K562 (cell line): ENCODE measurements around the gene HSDL2. TPM values are rescaled to one million over a fixed set of nuclear protein-coding genes. Genes with fewer than 3 reads are reported as not detected.

Experiments
- ATAC-seq: fragments of 200-7000 bp; cut with Tn5 transposase; 3 replicates; pipeline ENCODE4 v1.9.1; 2020; ENCODE audit warnings: moderate library complexity
- BruUV-seq: library from RNA; stranded (reverse); fragments of 400-500 nt; replicated peaks from 2 replicates; lab custom pipeline; 2021; lab: Mats Ljungman, UMichigan
- CTCF ChIA-PET: fragments of 300-600 bp; formaldehyde crosslinking; extraction: SDS; loops from one replicate; lab custom pipeline; 2021; ENCODE audit warnings: low intra/inter-chr PET ratio; lab: Yijun Ruan, JAX
- POLR2A ChIA-PET: fragments of 300-600, 350-650 bp; sonication (Branson Sonifier 250); formaldehyde crosslinking; extraction: SDS; loops from one replicate; lab custom pipeline; 2021; ENCODE audit warnings: antibody characterized with exemption, inconsistent platforms; lab: Yijun Ruan, JAX
- DNase-seq, 4 experiments: peaks; one replicate each; pipeline versions ENCODE4 v3.0.0 to v3.0.0-alpha.2; 2011 to 2018; ENCODE audit warnings: low spot score in 3 of 4, mixed read lengths in 3 of 4; ENCODE audit errors: extremely low read depth in 1 of 4
- FAIRE-seq: peaks from 2 replicates; lab custom pipeline; 2011; peaks lifted over from hg19 to GRCh38; lab: Jason Lieb, UNC
- H2AFZ ChIP-seq: 2 replicates; pipeline ENCODE4 v1.6.0; 2011; ENCODE audit warnings: low read depth, low read length, control low read depth, inconsistent platforms
- H3K27ac ChIP-seq: fragments of 200-600 bp; 3 replicates; pipeline ENCODE4 v1.8.0; 2011; ENCODE audit warnings: low read depth, mild to moderate bottlenecking, control low read depth, inconsistent platforms, low read length, moderate library complexity, mixed read lengths; ENCODE audit errors: extremely low read depth
- H3K27me3 ChIP-seq, 2 experiments: fragments of 300-600 bp in 1 of 2; 2 replicates in 1 of 2; 3 replicates in 1 of 2; pipeline versions ENCODE4 v1.6.0 to v1.8.0; 2011; ENCODE audit warnings: inconsistent platforms in 2 of 2, low read length in 2 of 2, mild to moderate bottlenecking in 1 of 2, mixed read lengths in 1 of 2, moderate library complexity in 1 of 2; ENCODE audit not compliant: control insufficient read depth in 2 of 2, insufficient read depth in 2 of 2
- H3K36me3 ChIP-seq: fragments of 300-600 bp; 3 replicates; pipeline ENCODE4 v1.8.0; 2011; ENCODE audit warnings: mild to moderate bottlenecking, low read length, inconsistent platforms; ENCODE audit not compliant: control insufficient read depth, insufficient read depth
- H3K4me1 ChIP-seq, 2 experiments: fragments of 200-600 bp in 1 of 2; replicated peaks in 1 of 2; 2 replicates in 1 of 2; 3 replicates in 1 of 2; pipeline versions ENCODE4 v1.5.1 to v1.8.0; 2011; ENCODE audit warnings: inconsistent platforms in 2 of 2, low read length in 2 of 2, mild to moderate bottlenecking in 1 of 2, mixed read lengths in 1 of 2, moderate library complexity in 1 of 2; ENCODE audit not compliant: control insufficient read depth in 2 of 2, insufficient read depth in 2 of 2
- H3K4me2 ChIP-seq: 2 replicates; pipeline ENCODE4 v1.6.1; 2011; ENCODE audit warnings: low read length, control low read depth, inconsistent platforms, mixed read lengths; ENCODE audit not compliant: insufficient read depth
- H3K4me3 ChIP-seq: fragments of 200-600 bp; sonication (generic), shearing (Covaris generic); 2 replicates; pipeline ENCODE4 v1.5.1; 2016; ENCODE audit warnings: control low read depth, inconsistent platforms
- H3K79me2 ChIP-seq: fragments of 200-600 bp; 3 replicates; pipeline ENCODE4 v1.8.0; 2011; ENCODE audit warnings: low read length, inconsistent platforms; ENCODE audit not compliant: control insufficient read depth, insufficient read depth
- H3K9ac ChIP-seq, 2 experiments: 2 replicates each; pipeline versions ENCODE4 v1.6.0 to v1.6.1; 2011; ENCODE audit warnings: low read depth in 2 of 2, low read length in 2 of 2, control low read depth in 1 of 2, inconsistent platforms in 1 of 2, mild to moderate bottlenecking in 1 of 2, mixed read lengths in 1 of 2; ENCODE audit not compliant: insufficient read depth in 1 of 2
- H3K9me1 ChIP-seq: one replicate; pipeline ENCODE4 v1.6.0; 2011; ENCODE audit warnings: inconsistent platforms, mild to moderate bottlenecking, low read length, moderate library complexity; ENCODE audit not compliant: control insufficient read depth, insufficient read depth
- H3K9me3 ChIP-seq: replicated peaks from 2 replicates; pipeline ENCODE4 v1.5.1; 2011; ENCODE audit warnings: low read depth, low read length, inconsistent platforms; ENCODE audit not compliant: control insufficient read depth, insufficient read depth
- H4K20me1 ChIP-seq: replicated peaks from 2 replicates; pipeline ENCODE4 v1.6.1; 2011; ENCODE audit warnings: low read length, inconsistent platforms, mixed read lengths; ENCODE audit not compliant: control insufficient read depth, insufficient read depth
- ARID2 ChIP-seq: fragments of 450-650 bp; IDR thresholded peaks from 2 replicates; pipeline ENCODE4 v1.6.1; 2017; ENCODE audit warnings: antibody characterized with exemption, mild to moderate bottlenecking
- GATA2 ChIP-seq: sonication (generic); formaldehyde crosslinking; IDR thresholded peaks from 2 replicates; pipeline ENCODE4 v1.4.0; 2020; ENCODE audit warnings: mild to moderate bottlenecking, missing genetic modification reagents
- HEY1 ChIP-seq: fragments of 250-450 bp; sonication (Bioruptor Pico); IDR thresholded peaks from 2 replicates; pipeline ENCODE4 v1.5.0; 2020; ENCODE audit warnings: mild to moderate bottlenecking, moderate library complexity, borderline replicate concordance
- HOMEZ ChIP-seq: fragments of 250-450 bp; sonication (Bioruptor Pico); IDR thresholded peaks from 2 replicates; pipeline ENCODE4 v1.4.0; 2020; ENCODE audit warnings: mild to moderate bottlenecking, moderate library complexity
- IRF9 ChIP-seq: fragments of 450-650 bp; IDR thresholded peaks from 2 replicates; pipeline ENCODE4 v1.6.1; 2016; ENCODE audit warnings: missing biosample characterization, missing genetic modification characterization
- JUN ChIP-seq, 2 experiments: sonication (generic) in 1 of 2; formaldehyde crosslinking in 1 of 2; IDR thresholded peaks; 2 replicates each; pipeline versions ENCODE4 v1.6.1 to v1.8.0; 2012 to 2022; ENCODE audit warnings: borderline replicate concordance in 2 of 2, mild to moderate bottlenecking in 2 of 2, improper control_type of control experiment in 1 of 2, low read depth in 1 of 2, low read length in 1 of 2, missing genetic modification reagents in 1 of 2
- KLF6 ChIP-seq: fragments of 250-450 bp; sonication (Bioruptor Pico); IDR thresholded peaks from 2 replicates; pipeline ENCODE4 v1.4.0; 2020; ENCODE audit warnings: mild to moderate bottlenecking, moderate library complexity, borderline replicate concordance
- SOX6 ChIP-seq: fragments of 450-650 bp; IDR thresholded peaks from 2 replicates; pipeline ENCODE4 v1.6.1; 2014; ENCODE audit warnings: mild to moderate bottlenecking
- ZNF707 ChIP-seq: fragments of 250-450 bp; sonication (Bioruptor Pico); conservative IDR thresholded peaks from 2 replicates; pipeline ENCODE4 v1.8.0; 2022; ENCODE audit warnings: inconsistent platforms, mild to moderate bottlenecking, moderate library complexity
- WGBS: fragments of 100-300 bp; shearing (Covaris generic); methylation state at CpG from one replicate; pipeline ENCODE4 v1.1.6; 2016; ENCODE audit warnings: low coverage, mixed read lengths; ENCODE audit not compliant: insufficient coverage; ENCODE audit errors: missing lambda C conversion rate; 5-methylcytosine and 5-hydroxymethylcytosine counted together
- in situ Hi-C: fragments of 300-500 bp; cut with MboI; formaldehyde crosslinking; loops from 4 replicates; pipeline ENCODE4 v1.15.0; 2018; ENCODE audit warnings: inconsistent platforms, mixed read lengths
- intact Hi-C: fragments of 100-400 bp; cut with micrococcal nuclease; formaldehyde crosslinking; loops from 2 replicates; pipeline ENCODE4 v1.14.2; 2022
- polyA plus RNA-seq, 8 experiments: library from polyadenylated mRNA; depleted of rRNA in 4 of 8; stranded (reverse) in 5 of 8; unstranded in 3 of 8; fragments of >200 nt; fragmentation: Nextera tagmentation in 2 of 8; fragmentation: Illumina TruSeq in 1 of 8; extraction: Ambion mirVana in 2 of 8; extraction: Trizol in 1 of 8; gene quantifications; 2 replicates each; pipeline versions ENCODE4 v1.2.1 to v1.2.3, GENCODE V29; 2011 to 2014; ENCODE audit warnings: inconsistent platforms in 1 of 8, missing spikeins in 1 of 8
- total RNA-seq, 7 experiments: library from RNA; depleted of rRNA in 6 of 7; stranded (reverse); fragments of >200 nt in 6 of 7; fragmentation: Illumina TruSeq in 2 of 7; extraction: Trizol in 2 of 7; gene quantifications; 2 replicates each; pipeline versions ENCODE4 v1.2.1 to v1.2.3, GENCODE V29; 2011 to 2021; ENCODE audit warnings: low replicate concordance in 1 of 7

The HSDL2 gene
- total and polyA plus RNA-seq, 9 of the 15 experiments (the other 6 are each of a cell fraction or from before 2014, with no cell fraction given) = 22.8 to 74.1 (median 35.6) TPM

- intact Hi-C loops = loop anchor here (10.0 kb wide), 1 partner anchor 449 kb away; no protein-coding TSS in a partner anchor
- no peak for ATAC-seq
- in situ Hi-C loops = loop anchor here (5.0 kb wide), 1 partner anchor 272 kb away; no protein-coding TSS in a partner anchor
- CTCF ChIA-PET = no interaction called here
- POLR2A ChIA-PET = interaction anchor here (0.7 kb wide), 1 partner anchor 138 kb away, joined by 3 read pairs; no protein-coding TSS in a partner anchor
- H3K9ac ChIP-seq = no peak overlapping the region
- H3K27me3 ChIP-seq = no peaks in the 10 kb centered on the region
- H3K36me3 ChIP-seq = no peaks in the 10 kb centered on the region
- no peak for FAIRE-seq
- TF ChIP-seq IRF9 (tag) (no peak), ARID2 (no peak), HEY1 (CRISPR knock-in tag) (no peak), JUN (IDR thresholded peaks at IDR 0.05; ENCODE audit: borderline replicate concordance, low read depth, low read length) (no peak), JUN (CRISPR knock-in tag; IDR thresholded peaks at IDR 0.05; ENCODE audit: borderline replicate concordance) (no peak), ZNF707 (CRISPR knock-in tag) (no peak), HOMEZ (no peak), GATA2 (CRISPR knock-in tag) (no peak), SOX6 (no peak), KLF6 (no peak)
- no peaks in the 10 kb centered on the region for H3K79me2 ChIP-seq
- H2AFZ ChIP-seq = no peak overlapping the region
- 33% methylated on average over 1 of the region's 1 CpG for WGBS
- H3K9me1 ChIP-seq = no peaks in the 10 kb centered on the region
- no TSS peak for BruUV-seq
- no peak overlapping the region for H3K4me3 ChIP-seq
- DNase-seq = no peak
- no peaks in the 10 kb centered on the region for H3K9me3 ChIP-seq
- H4K20me1 ChIP-seq = no peaks in the 10 kb centered on the region
- no peaks in the 10 kb centered on the region for H3K4me1 ChIP-seq
- no peak overlapping the region for H3K27ac ChIP-seq
- H3K4me2 ChIP-seq = no peak overlapping the region
Measured at GRCh38 chr9:112354081-112354743, 25.7 kb upstream of the HSDL2 start.
